GM18502 (cell line): ENCODE data around the gene ELP4.

ENCODE experiments used
- ATAC-seq: cut with Tn5 transposase; IDR thresholded peaks from one replicate; pipeline ENCODE4 v1.9.1; 2021; ENCODE audit warnings: mild to moderate bottlenecking; ENCODE audit not compliant: unreplicated experiment, poor library complexity

ELP4 gene

GRCh38 chr11:31819621-31820437 is 310.3 kb downstream of the ELP4 start:
- no peak for ATAC-seq

GRCh38 chr11:31820438-31820818 is 310.9 kb downstream of the ELP4 start:
- no peak for ATAC-seq

GRCh38 chr11:31821235-31821764 is 311.7 kb downstream of the ELP4 start:
- no peak for ATAC-seq

- ATAC-seq: no peak
Measured at GRCh38 chr11:31821766-31822165, 312.2 kb downstream of the ELP4 start.

- ATAC-seq: no peak
Measured at GRCh38 chr11:31822175-31822926, 312.8 kb downstream of the ELP4 start.

GRCh38 chr11:31822927-31823643 is 313.5 kb downstream of the ELP4 start:
- ATAC-seq: no peak

GRCh38 chr11:31823644-31824331 is 314.2 kb downstream of the ELP4 start:
- no peak for ATAC-seq

GRCh38 chr11:31824332-31824878 is 314.8 kb downstream of the ELP4 start:
- ATAC-seq: no peak

GRCh38 chr11:31824879-31825837 is 315.6 kb downstream of the ELP4 start:
- no peak for ATAC-seq

GRCh38 chr11:31825838-31826484 is 316.4 kb downstream of the ELP4 start:
- ATAC-seq: no peak

- ATAC-seq: no peak
Measured at GRCh38 chr11:31826536-31827438, 317.2 kb downstream of the ELP4 start.

GRCh38 chr11:31827455-31828206 is 318.1 kb downstream of the ELP4 start:
- ATAC-seq: no peak

- ATAC-seq: no peak
Measured at GRCh38 chr11:31828217-31828616, 318.6 kb downstream of the ELP4 start.

- ATAC-seq: no peak
Measured at GRCh38 chr11:31830406-31830805, 320.8 kb downstream of the ELP4 start.

- no peak for ATAC-seq
Measured at GRCh38 chr11:31834237-31834636, 324.7 kb downstream of the ELP4 start.
